Smooth muscle cell (in vitro differentiated cells): ENCODE results near the gene NF2. TPM values are rescaled to one million over a fixed set of nuclear protein-coding genes. Genes with fewer than 3 reads are reported as not detected.

ENCODE experiments used
- DNase-seq: peaks from one replicate; lab custom pipeline; 2025; ENCODE audit not compliant: unreplicated experiment; lab: John Stamatoyannopoulos, UW
- H2AFZ ChIP-seq: fragments of 200-600 bp; sonication (generic); 2 replicates; pipeline ENCODE4 v1.6.0; 2016; ENCODE audit warnings: antibody characterized with exemption, low read depth, mild to moderate bottlenecking
- H3F3A ChIP-seq: fragments of 200-600 bp; sonication (generic); 2 replicates; pipeline ENCODE4 v1.6.0; 2017; ENCODE audit warnings: antibody characterized with exemption, low read depth
- H3K27ac ChIP-seq: fragments of 200-600 bp; sonication (generic); 2 replicates; pipeline ENCODE4 v1.5.1; 2016; ENCODE audit warnings: low read depth, mild to moderate bottlenecking
- H3K27me3 ChIP-seq: fragments of 200-600 bp; sonication (generic); 2 replicates; pipeline ENCODE4 v1.6.1; 2016; ENCODE audit warnings: low read depth, mild to moderate bottlenecking
- H3K36me3 ChIP-seq: fragments of 200-600 bp; sonication (generic); 2 replicates; pipeline ENCODE4 v1.5.1; 2016; ENCODE audit warnings: low read depth
- H3K4me1 ChIP-seq: fragments of 200-600 bp; sonication (generic); 2 replicates; pipeline ENCODE4 v1.5.1; 2016; ENCODE audit warnings: low read depth
- H3K4me2 ChIP-seq: fragments of 200-600 bp; sonication (generic); 2 replicates; pipeline ENCODE4 v1.6.0; 2016; ENCODE audit warnings: mild to moderate bottlenecking
- H3K4me3 ChIP-seq: fragments of 200-600 bp; sonication (generic); 2 replicates; pipeline ENCODE4 v1.5.1; 2016; ENCODE audit warnings: mild to moderate bottlenecking
- H3K79me2 ChIP-seq: fragments of 200-600 bp; sonication (generic); 2 replicates; pipeline ENCODE4 v1.6.0; 2016; ENCODE audit warnings: low read depth, mild to moderate bottlenecking
- H3K9ac ChIP-seq: fragments of 200-600 bp; sonication (generic); 2 replicates; pipeline ENCODE4 v1.6.0; 2016; ENCODE audit warnings: low read depth
- H3K9me3 ChIP-seq: fragments of 200-600 bp; sonication (generic); replicated peaks from 2 replicates; pipeline ENCODE4 v1.5.1; 2016; ENCODE audit warnings: low read depth
- H4K20me1 ChIP-seq: fragments of 200-600 bp; sonication (generic); 2 replicates; pipeline ENCODE4 v1.6.0; 2016; ENCODE audit warnings: low read depth
- CTCF ChIP-seq: fragments of 200-600 bp; sonication (generic); IDR thresholded peaks from 2 replicates; pipeline ENCODE4 v1.5.1; 2017; ENCODE audit warnings: borderline replicate concordance, mild to moderate bottlenecking, antibody characterized with exemption; ENCODE audit not compliant: insufficient read depth, poor library complexity, severe bottlenecking
- WGBS: methylation state at CpG from one replicate; pipeline ENCODE4 v1.1.7; 2016; ENCODE audit warnings: low lambda C conversion rate; 5-methylcytosine and 5-hydroxymethylcytosine counted together
- polyA plus RNA-seq: library from polyadenylated mRNA; unstranded; fragments of >200 nt; fragmentation: Nextera tagmentation; extraction: Ambion mirVana; gene quantifications from 2 replicates; pipeline ENCODE4 v1.2.1, GENCODE V29; 2016
- total RNA-seq: library from RNA; depleted of rRNA; stranded (reverse); fragments of >200 nt; gene quantifications from 2 replicates; pipeline ENCODE4 v1.2.3, GENCODE V29; 2014

The NF2 gene
- total and polyA plus RNA-seq, 2 experiments from 2014 or later: 21.5 to 21.7 TPM

- H3K27me3 ChIP-seq: peaks cover 41% of the 10 kb centered on the region
- DNase-seq: no peak
- H2AFZ ChIP-seq: no peak overlapping the region
- H3K4me1 ChIP-seq: peaks cover 36% of the 10 kb centered on the region
- no peaks in the 10 kb centered on the region for H4K20me1 ChIP-seq
- H3F3A ChIP-seq: no peaks in the 10 kb centered on the region
- no peaks in the 10 kb centered on the region for H3K36me3 ChIP-seq
- no peak overlapping the region for H3K9ac ChIP-seq
- no peak overlapping the region for H3K4me2 ChIP-seq
- no peak overlapping the region for H3K4me3 ChIP-seq
- H3K79me2 ChIP-seq: no peaks in the 10 kb centered on the region
- no peak overlapping the region for H3K27ac ChIP-seq
- TF ChIP-seq CTCF: no peak
- no peaks in the 10 kb centered on the region for H3K9me3 ChIP-seq
- 44% methylated on average over 14 of the region's 14 CpGs for WGBS
Observed at GRCh38 chr22:29701155-29701999, 97.9 kb downstream of the NF2 start.

- WGBS: 48% methylated on average over 14 of the region's 14 CpGs
- DNase-seq: no peak
- H3K79me2 ChIP-seq: no peaks in the 10 kb centered on the region
- no peaks in the 10 kb centered on the region for H3K9me3 ChIP-seq
- no peak overlapping the region for H2AFZ ChIP-seq
- H3K4me2 ChIP-seq: no peak overlapping the region
- H3K27me3 ChIP-seq: peaks cover 48% of the 10 kb centered on the region
- no peaks in the 10 kb centered on the region for H3K36me3 ChIP-seq
- no peak overlapping the region for H3K9ac ChIP-seq
- H3K27ac ChIP-seq: no peak overlapping the region
- no peaks in the 10 kb centered on the region for H3F3A ChIP-seq
- H3K4me1 ChIP-seq: peaks cover 36% of the 10 kb centered on the region
- no peak for TF ChIP-seq CTCF
- no peaks in the 10 kb centered on the region for H4K20me1 ChIP-seq
- no peak overlapping the region for H3K4me3 ChIP-seq
Observed at GRCh38 chr22:29702000-29702930, 98.8 kb downstream of the NF2 start.

GRCh38 chr22:29702931-29703501 lies 99.6 kb downstream of the NF2 start:
- no peak for DNase-seq
- H2AFZ ChIP-seq: no peak overlapping the region
- 48% methylated on average over 19 of the region's 19 CpGs for WGBS
- no peaks in the 10 kb centered on the region for H3K36me3 ChIP-seq
- no peak overlapping the region for H3K4me2 ChIP-seq
- peaks cover 36% of the 10 kb centered on the region for H3K4me1 ChIP-seq
- no peaks in the 10 kb centered on the region for H3F3A ChIP-seq
- H4K20me1 ChIP-seq: no peaks in the 10 kb centered on the region
- no peaks in the 10 kb centered on the region for H3K79me2 ChIP-seq
- H3K9ac ChIP-seq: no peak overlapping the region
- peaks cover 48% of the 10 kb centered on the region for H3K27me3 ChIP-seq
- no peak overlapping the region for H3K4me3 ChIP-seq
- no peak overlapping the region for H3K27ac ChIP-seq
- H3K9me3 ChIP-seq: no peaks in the 10 kb centered on the region
- TF ChIP-seq CTCF: no peak
